Measurements from ENCODE around the gene RNF41.

The RNF41 gene

GRCh38 chr12:56164345-56164729 is 57.4 kb downstream of the RNF41 start:
- Histone ChIP-seq H3K4me3 (ENCODE audit: low read depth, low read length) (no peak overlapping the region), H3K36me3 (ENCODE audit: control insufficient read depth, insufficient read depth, low read length) (peaks cover 96% of the 10 kb centered on the region), H3K9me3 (ENCODE audit: control insufficient read depth, insufficient read depth, low read depth, low read length) (no peaks in the 10 kb centered on the region), H3K27me3 (ENCODE audit: control insufficient read depth, insufficient read depth, low read length) (no peaks in the 10 kb centered on the region), H3K4me1 (ENCODE audit: control insufficient read depth, insufficient read depth, low read length) (peaks cover 33% of the 10 kb centered on the region), H3K9ac (ENCODE audit: low read length) (no peak overlapping the region), H3K27ac (ENCODE audit: low read depth, low read length) (no peak overlapping the region)

GRCh38 chr12:56163533-56164344 is 58.0 kb downstream of the RNF41 start:
- no peak overlapping the region for H3K9ac ChIP-seq (ENCODE audit: low read length)
- peaks cover 34% of the 10 kb centered on the region for H3K4me1 ChIP-seq (ENCODE audit: control insufficient read depth, insufficient read depth, low read length)
- H3K36me3 ChIP-seq (ENCODE audit: control insufficient read depth, insufficient read depth, low read length): peaks cover 92% of the 10 kb centered on the region
- H3K9me3 ChIP-seq (ENCODE audit: control insufficient read depth, insufficient read depth, low read depth, low read length): no peaks in the 10 kb centered on the region
- no peak overlapping the region for H3K27ac ChIP-seq (ENCODE audit: low read depth, low read length)
- no peaks in the 10 kb centered on the region for H3K27me3 ChIP-seq (ENCODE audit: control insufficient read depth, insufficient read depth, low read length)
- H3K4me3 ChIP-seq (ENCODE audit: low read depth, low read length): no peak overlapping the region

- Histone ChIP-seq H3K36me3 (ENCODE audit: control insufficient read depth, insufficient read depth, low read length) (peaks cover 82% of the 10 kb centered on the region), H3K27me3 (ENCODE audit: control insufficient read depth, insufficient read depth, low read length) (no peaks in the 10 kb centered on the region), H3K27ac (ENCODE audit: low read depth, low read length) (no peak overlapping the region)
Observed at GRCh38 chr12:56162468-56163290, 59.0 kb downstream of the RNF41 start.

GRCh38 chr12:56161690-56162351 is 59.9 kb downstream of the RNF41 start:
- Histone ChIP-seq H3K36me3 (ENCODE audit: control insufficient read depth, insufficient read depth, low read length) (peaks cover 75% of the 10 kb centered on the region), H3K9ac (ENCODE audit: low read length) (no peak overlapping the region), H3K4me3 (ENCODE audit: low read depth, low read length) (no peak overlapping the region), H3K27me3 (ENCODE audit: control insufficient read depth, insufficient read depth, low read length) (no peaks in the 10 kb centered on the region), H3K27ac (ENCODE audit: low read depth, low read length) (no peak overlapping the region), H3K9me3 (ENCODE audit: control insufficient read depth, insufficient read depth, low read depth, low read length) (no peaks in the 10 kb centered on the region), H3K4me1 (ENCODE audit: control insufficient read depth, insufficient read depth, low read length) (peaks cover 39% of the 10 kb centered on the region)

More at GRCh38 chr12:56162468-56163290, 59.0 kb downstream of the RNF41 start:
- Histone ChIP-seq H3K4me3 (ENCODE audit: low read depth, low read length) (no peak overlapping the region), H3K4me1 (ENCODE audit: control insufficient read depth, insufficient read depth, low read length) (peaks cover 34% of the 10 kb centered on the region), H3K9me3 (ENCODE audit: control insufficient read depth, insufficient read depth, low read depth, low read length) (no peaks in the 10 kb centered on the region), H3K9ac (ENCODE audit: low read length) (peak overlapping the region; percentile 19)

- H3K4me3 ChIP-seq (ENCODE audit: low read depth, low read length): peak overlapping the region; percentile 88; the same call in 1 of the 2 replicates
Observed at GRCh38 chr12:56160894-56161689, 60.6 kb downstream of the RNF41 start.

GRCh38 chr12:56160193-56160763 is 61.4 kb downstream of the RNF41 start:
- Histone ChIP-seq H3K9me3 (ENCODE audit: control insufficient read depth, insufficient read depth, low read depth, low read length) (no peaks in the 10 kb centered on the region), H3K9ac (ENCODE audit: low read length) (peak overlapping the region; percentile 98), H3K27me3 (ENCODE audit: control insufficient read depth, insufficient read depth, low read length) (no peaks in the 10 kb centered on the region), H3K27ac (ENCODE audit: low read depth, low read length) (0 out of 2 replicates have a peak overlapping the region, but pooled peaks have one; percentile 91), H3K36me3 (ENCODE audit: control insufficient read depth, insufficient read depth, low read length) (peaks cover 68% of the 10 kb centered on the region), H3K4me1 (ENCODE audit: control insufficient read depth, insufficient read depth, low read length) (peaks cover 39% of the 10 kb centered on the region), H3K4me3 (ENCODE audit: low read depth, low read length) (peak overlapping the region; percentile 88)

More at GRCh38 chr12:56160894-56161689, 60.6 kb downstream of the RNF41 start:
- peaks cover 39% of the 10 kb centered on the region for H3K4me1 ChIP-seq (ENCODE audit: control insufficient read depth, insufficient read depth, low read length)
- peaks cover 69% of the 10 kb centered on the region for H3K36me3 ChIP-seq (ENCODE audit: control insufficient read depth, insufficient read depth, low read length)
- no peaks in the 10 kb centered on the region for H3K27me3 ChIP-seq (ENCODE audit: control insufficient read depth, insufficient read depth, low read length)
- no peaks in the 10 kb centered on the region for H3K9me3 ChIP-seq (ENCODE audit: control insufficient read depth, insufficient read depth, low read depth, low read length)
- H3K27ac ChIP-seq (ENCODE audit: low read depth, low read length): no peak overlapping the region
- H3K9ac ChIP-seq (ENCODE audit: low read length): peak overlapping the region; percentile 98

- H3K9me3 ChIP-seq (ENCODE audit: control insufficient read depth, insufficient read depth, low read depth, low read length): no peaks in the 10 kb centered on the region
- H3K4me1 ChIP-seq (ENCODE audit: control insufficient read depth, insufficient read depth, low read length): peaks cover 39% of the 10 kb centered on the region
- no peaks in the 10 kb centered on the region for H3K27me3 ChIP-seq (ENCODE audit: control insufficient read depth, insufficient read depth, low read length)
- peak overlapping the region; percentile 91; the same call in 1 of the 2 replicates for H3K27ac ChIP-seq (ENCODE audit: low read depth, low read length)
- peak overlapping the region; percentile 98 for H3K9ac ChIP-seq (ENCODE audit: low read length)
- H3K36me3 ChIP-seq (ENCODE audit: control insufficient read depth, insufficient read depth, low read length): peaks cover 68% of the 10 kb centered on the region
- peak overlapping the region; percentile 88 for H3K4me3 ChIP-seq (ENCODE audit: low read depth, low read length)
Observed at GRCh38 chr12:56159482-56160192, 62.1 kb downstream of the RNF41 start.

- Histone ChIP-seq H3K27ac (ENCODE audit: low read depth, low read length) (peak overlapping the region; percentile 91), H3K4me1 (ENCODE audit: control insufficient read depth, insufficient read depth, low read length) (peaks cover 39% of the 10 kb centered on the region), H3K9ac (ENCODE audit: low read length) (peak overlapping the region; percentile 98), H3K36me3 (ENCODE audit: control insufficient read depth, insufficient read depth, low read length) (peaks cover 63% of the 10 kb centered on the region), H3K27me3 (ENCODE audit: control insufficient read depth, insufficient read depth, low read length) (no peaks in the 10 kb centered on the region), H3K4me3 (ENCODE audit: low read depth, low read length) (peak overlapping the region; percentile 88), H3K9me3 (ENCODE audit: control insufficient read depth, insufficient read depth, low read depth, low read length) (no peaks in the 10 kb centered on the region)
Observed at GRCh38 chr12:56158926-56159461, 62.7 kb downstream of the RNF41 start.

- Histone ChIP-seq H3K4me1 (ENCODE audit: control insufficient read depth, insufficient read depth, low read length) (peaks cover 41% of the 10 kb centered on the region), H3K9me3 (ENCODE audit: control insufficient read depth, insufficient read depth, low read depth, low read length) (no peaks in the 10 kb centered on the region), H3K27me3 (ENCODE audit: control insufficient read depth, insufficient read depth, low read length) (no peaks in the 10 kb centered on the region), H3K9ac (ENCODE audit: low read length) (peak within 1 kb of the TSS; percentile 98), H3K27ac (ENCODE audit: low read depth, low read length) (peak within 1 kb of the TSS; percentile 91), H3K36me3 (ENCODE audit: control insufficient read depth, insufficient read depth, low read length) (peaks cover 56% of the 10 kb centered on the region), H3K4me3 (ENCODE audit: low read depth, low read length) (peak within 1 kb of the TSS; percentile 88)
Observed at GRCh38 chr12:56158029-56158925, 63.4 kb downstream of the RNF41 start, which contains the start of gene MYL6. MYL6 (plus strand) TSS chr12:56158359; CDS start chr12:56158402, 43 bp downstream.

All from HUES6 (cell line).